ENCODE results near the gene WNK1. TPM values are rescaled to one million over a fixed set of nuclear protein-coding genes. Genes with fewer than 3 reads are reported as not detected.
A peak's percentile ranks its signal among the peaks of the same experiment; 100 is the strongest.

Gene WNK1
- total RNA-seq, 1 donor from 2014 or later = 57.7 TPM

GRCh38 chr12:836952-837351, 84.6 kb downstream of the WNK1 start:
- TF ChIP-seq CTCF (IDR thresholded peaks at IDR 0.05; ENCODE audit: insufficient read depth, low read length, severe bottlenecking) = no peak
- Histone ChIP-seq H3K4me3 (ENCODE audit: low read depth, low read length) (no peak overlapping the region), H3K36me3 (ENCODE audit: control insufficient read depth, insufficient read depth, low read length) (peaks cover 1% of the 10 kb centered on the region), H3K27me3 (ENCODE audit: control insufficient read depth, insufficient read depth, low read length) (no peaks in the 10 kb centered on the region)
- no peak for DNase-seq (ENCODE audit: low read depth)
- no peak for FAIRE-seq

DNA sequence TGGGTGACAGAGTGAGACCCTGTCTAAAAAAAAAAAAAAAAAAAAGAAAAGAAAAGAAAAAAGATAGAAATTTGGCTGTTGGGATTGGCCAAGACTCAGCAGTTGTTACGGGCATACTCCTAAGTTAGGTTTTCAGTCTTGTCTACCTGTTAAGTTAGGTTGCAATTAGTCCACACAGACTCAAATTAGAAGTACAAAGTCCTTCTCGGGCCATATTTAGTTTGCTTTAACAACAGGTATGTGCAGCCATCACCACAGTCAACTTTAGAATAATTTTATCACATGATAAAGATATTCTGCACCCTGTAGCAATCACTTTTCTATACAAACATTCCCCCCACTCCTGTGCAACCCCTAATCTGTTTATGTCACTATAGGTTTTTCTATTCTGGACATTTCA, 85.2 kb downstream of the WNK1 start:
- peaks cover 1% of the 10 kb centered on the region for H3K36me3 ChIP-seq (ENCODE audit: control insufficient read depth, insufficient read depth, low read length)
- no peaks in the 10 kb centered on the region for H3K27me3 ChIP-seq (ENCODE audit: control insufficient read depth, insufficient read depth, low read length)
- no peak overlapping the region for H3K4me3 ChIP-seq (ENCODE audit: low read depth, low read length)
- no peak for FAIRE-seq
- DNase-seq (ENCODE audit: low read depth) = no peak
- no peak for TF ChIP-seq CTCF (IDR thresholded peaks at IDR 0.05; ENCODE audit: insufficient read depth, low read length, severe bottlenecking)

GRCh38 chr12:843609-844008, 91.2 kb downstream of the WNK1 start:
- FAIRE-seq (no peak), DNase-seq (ENCODE audit: low read depth) (peak; percentile 35)
- Histone ChIP-seq H3K4me3 (ENCODE audit: low read depth, low read length) (no peak overlapping the region), H3K27me3 (ENCODE audit: control insufficient read depth, insufficient read depth, low read length) (no peaks in the 10 kb centered on the region), H3K36me3 (ENCODE audit: control insufficient read depth, insufficient read depth, low read length) (peaks cover 3% of the 10 kb centered on the region)
- no peak for TF ChIP-seq CTCF (IDR thresholded peaks at IDR 0.05; ENCODE audit: insufficient read depth, low read length, severe bottlenecking)

GRCh38 chr12:846421-846820, 94.0 kb downstream of the WNK1 start:
- FAIRE-seq = no peak
- no peak for TF ChIP-seq CTCF (IDR thresholded peaks at IDR 0.05; ENCODE audit: insufficient read depth, low read length, severe bottlenecking)
- H3K36me3 ChIP-seq (ENCODE audit: control insufficient read depth, insufficient read depth, low read length) = peaks cover 3% of the 10 kb centered on the region
- no peaks in the 10 kb centered on the region for H3K27me3 ChIP-seq (ENCODE audit: control insufficient read depth, insufficient read depth, low read length)
- no peak overlapping the region for H3K4me3 ChIP-seq (ENCODE audit: low read depth, low read length)
- DNase-seq (ENCODE audit: low read depth) = no peak

- Histone ChIP-seq H3K27me3 (ENCODE audit: control insufficient read depth, insufficient read depth, low read length) (no peaks in the 10 kb centered on the region), H3K4me3 (ENCODE audit: low read depth, low read length) (no peak overlapping the region), H3K36me3 (ENCODE audit: control insufficient read depth, insufficient read depth, low read length) (peaks cover 3% of the 10 kb centered on the region)
- FAIRE-seq = no peak
- DNase-seq (ENCODE audit: low read depth) = no peak
- TF ChIP-seq CTCF (IDR thresholded peaks at IDR 0.05; ENCODE audit: insufficient read depth, low read length, severe bottlenecking) = no peak
These were observed 95.9 kb downstream of the WNK1 start for GRCh38 chr12:848173-848865.
